ENCODE measurements around the gene CBX3. TPM values are rescaled to one million over a fixed set of nuclear protein-coding genes. Genes with fewer than 3 reads are reported as not detected.

CBX3 gene
- total and polyA plus RNA-seq, 2 of the 8 experiments (the other 6 are each of a cell fraction or from before 2014, with no cell fraction given) = 71.3 to 258 TPM

- ChIA-PET CTCF (ENCODE audit: partially characterized antibody) (interaction anchor here (1.1 to 4.7 kb wide), 2 partner anchors 11 to 297 kb away, joined by 3 to 21 read pairs; partner anchors contain the start of gene CBX3), POLR2A (ENCODE audit: partially characterized antibody) (interaction anchor here (0.9 to 17.3 kb wide), 14 partner anchors 7 to 297 kb away, joined by 3 to 578 read pairs (median 24); partner anchors contain the start of genes CBX3 and HNRNPA2B1)
- Histone ChIP-seq H2BK15ac (ENCODE audit: low read length) (no peak overlapping the region), H3K23ac (ENCODE audit: insufficient read length) (no peak overlapping the region), H3K4me3 (ENCODE audit: extremely low read depth in 1 of 4, insufficient read depth in 2 of 4, low read depth in 3 of 4, low read length in 4 of 4) (no peak overlapping the region), H3K4me1 (replicated peaks in 1 of 4; ENCODE audit: control insufficient read depth in 3 of 4, insufficient read depth in 4 of 4, low read length in 3 of 4) (peaks cover 0 to 2% (median 0%) of the 10 kb centered on the region in 4 experiments; a peak in 1 of 7 replicates), H3K56ac (replicated peaks; ENCODE audit: insufficient read length, low read depth, low read length) (no peak overlapping the region), H3K9me3 (ENCODE audit: insufficient read depth in 2 of 2, low read depth in 1 of 2, low read length in 1 of 2) (no peaks in the 10 kb centered on the region), H3K27ac (ENCODE audit: low read depth, low read length) (no peak overlapping the region), H3K79me2 (ENCODE audit: control insufficient read depth in 1 of 2, insufficient read depth in 2 of 2, low read length in 2 of 2) (peaks cover 0 to 38% of the 10 kb centered on the region in 2 experiments; a peak in 3 of 4 replicates), H3K27me3 (replicated peaks in 1 of 4; ENCODE audit: control insufficient read depth in 3 of 4, extremely low read depth in 1 of 4, insufficient read depth in 3 of 4, low read length in 3 of 4) (no peaks in the 10 kb centered on the region), H2BK120ac (replicated peaks; ENCODE audit: low read depth, low read length) (no peak overlapping the region), H2BK5ac (ENCODE audit: low read depth, low read length) (no peak overlapping the region), H3K36me3 (ENCODE audit: control insufficient read depth in 2 of 4, insufficient read depth in 4 of 4, low read length in 3 of 4) (peaks cover 46 to 76% (median 66%) of the 10 kb centered on the region in 4 experiments), H3K4ac (replicated peaks; ENCODE audit: insufficient read length, low read depth, low read length) (no peak overlapping the region), H2AFZ (ENCODE audit: low read length) (no peak overlapping the region), H4K91ac (replicated peaks; ENCODE audit: insufficient read length, low read length) (no peak overlapping the region), H4K20me1 (replicated peaks in 1 of 2; ENCODE audit: control insufficient read depth in 1 of 2, insufficient read depth in 2 of 2, low read length in 2 of 2) (peaks cover 22 to 25% of the 10 kb centered on the region in 2 experiments), H3K23me2 (ENCODE audit: low read depth, low read length) (no peaks in the 10 kb centered on the region), H3K4me2 (ENCODE audit: insufficient read depth in 1 of 2, low read depth in 2 of 2, low read length in 2 of 2) (no peak overlapping the region), H4K8ac (ENCODE audit: extremely low read depth, insufficient read depth, low read length) (no peak overlapping the region; the same call in 1 of the 2 replicates), H2BK12ac (ENCODE audit: low read depth, low read length) (no peak overlapping the region), H3K14ac (ENCODE audit: insufficient read length) (no peak overlapping the region), H3K18ac (ENCODE audit: extremely low read depth, low read length) (no peak overlapping the region), H2BK20ac (ENCODE audit: low read length) (no peak overlapping the region), H3K9ac (replicated peaks in 1 of 4; ENCODE audit: extremely low read depth in 1 of 4, low read depth in 3 of 4, low read length in 3 of 4) (no peak overlapping the region), H4K5ac (ENCODE audit: insufficient read length, low read depth, low read length) (no peak overlapping the region), H3K79me1 (ENCODE audit: low read depth, low read length) (no peaks in the 10 kb centered on the region), H2AK5ac (ENCODE audit: low read depth, low read length) (no peak overlapping the region)
- FAIRE-seq = no peak
- no peak for DNase-seq (ENCODE audit: low read depth in 1 of 2, low spot score in 2 of 2)
- 81% methylated on average over 1 of the region's 1 CpG; no CpG with 5 or more reads in 1 of the 2 experiments for WGBS, 2 experiments (ENCODE audit: extremely low coverage in 1 of 2, insufficient coverage in 1 of 2, insufficient read length in 1 of 2, insufficient replicate concordance in 2 of 2, low coverage in 1 of 2, low lambda C conversion rate in 2 of 2, missing lambda C conversion rate in 1 of 2)
- TF ChIP-seq POLR2A (IDR thresholded peaks at IDR 0.05; ENCODE audit: control extremely low read depth in 1 of 2, low read depth in 2 of 2, low read length in 2 of 2) = peak; percentile 72 to 78
- TF ChIP-seq, protein P1, sequence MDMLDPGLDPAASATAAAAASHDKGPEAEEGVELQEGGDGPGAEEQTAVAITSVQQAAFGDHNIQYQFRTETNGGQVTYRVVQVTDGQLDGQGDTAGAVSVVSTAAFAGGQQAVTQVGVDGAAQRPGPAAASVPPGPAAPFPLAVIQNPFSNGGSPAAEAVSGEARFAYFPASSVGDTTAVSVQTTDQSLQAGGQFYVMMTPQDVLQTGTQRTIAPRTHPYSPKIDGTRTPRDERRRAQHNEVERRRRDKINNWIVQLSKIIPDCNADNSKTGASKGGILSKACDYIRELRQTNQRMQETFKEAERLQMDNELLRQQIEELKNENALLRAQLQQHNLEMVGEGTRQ (IDR thresholded peaks at IDR 0.05; ENCODE audit: low read length) = no peak
- no peak for TF ChIP-seq KDM1A (IDR thresholded peaks at IDR 0.05; ENCODE audit: borderline replicate concordance, low read length)
- TF ChIP-seq JUN (IDR thresholded peaks at IDR 0.05; ENCODE audit: low read depth, low read length) = no peak
- no peak for TF ChIP-seq SRF (IDR thresholded peaks at IDR 0.05; ENCODE audit: low read depth, low read length)
- TF ChIP-seq SIX5 (IDR thresholded peaks at IDR 0.05; ENCODE audit: low read depth, low read length) = no peak
- TF ChIP-seq SIRT6 (IDR thresholded peaks at IDR 0.05; ENCODE audit: low read length) = peak; percentile 64
- TF ChIP-seq CBX5 (IDR thresholded peaks at IDR 0.05; ENCODE audit: low read depth, low read length) = no peak
- TF ChIP-seq JUND (IDR thresholded peaks at IDR 0.05; ENCODE audit: low read length) = no peak
- TF ChIP-seq, protein P2, sequence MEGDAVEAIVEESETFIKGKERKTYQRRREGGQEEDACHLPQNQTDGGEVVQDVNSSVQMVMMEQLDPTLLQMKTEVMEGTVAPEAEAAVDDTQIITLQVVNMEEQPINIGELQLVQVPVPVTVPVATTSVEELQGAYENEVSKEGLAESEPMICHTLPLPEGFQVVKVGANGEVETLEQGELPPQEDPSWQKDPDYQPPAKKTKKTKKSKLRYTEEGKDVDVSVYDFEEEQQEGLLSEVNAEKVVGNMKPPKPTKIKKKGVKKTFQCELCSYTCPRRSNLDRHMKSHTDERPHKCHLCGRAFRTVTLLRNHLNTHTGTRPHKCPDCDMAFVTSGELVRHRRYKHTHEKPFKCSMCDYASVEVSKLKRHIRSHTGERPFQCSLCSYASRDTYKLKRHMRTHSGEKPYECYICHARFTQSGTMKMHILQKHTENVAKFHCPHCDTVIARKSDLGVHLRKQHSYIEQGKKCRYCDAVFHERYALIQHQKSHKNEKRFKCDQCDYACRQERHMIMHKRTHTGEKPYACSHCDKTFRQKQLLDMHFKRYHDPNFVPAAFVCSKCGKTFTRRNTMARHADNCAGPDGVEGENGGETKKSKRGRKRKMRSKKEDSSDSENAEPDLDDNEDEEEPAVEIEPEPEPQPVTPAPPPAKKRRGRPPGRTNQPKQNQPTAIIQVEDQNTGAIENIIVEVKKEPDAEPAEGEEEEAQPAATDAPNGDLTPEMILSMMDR (IDR thresholded peaks at IDR 0.05; ENCODE audit: control extremely low read depth in 1 of 3, insufficient read depth in 1 of 3, low read depth in 1 of 3, low read length in 3 of 3) = no peak
- no peak for TF ChIP-seq TAF1 (IDR thresholded peaks at IDR 0.05; ENCODE audit: low read depth, low read length)
These were observed 11.1 kb upstream of the CBX3 start for GRCh38 chr7:26190417-26190869.

All from H1 (cell line).